ENCODE measurements around the gene ADAT2. TPM values are rescaled to one million over a fixed set of nuclear protein-coding genes. Genes with fewer than 3 reads are reported as not detected.

ADAT2 gene
- total and polyA plus RNA-seq, 2 of the 13 experiments (the other 11 are each of a cell fraction or from before 2014, with no cell fraction given): 10.5 to 18.3 TPM

DNA sequence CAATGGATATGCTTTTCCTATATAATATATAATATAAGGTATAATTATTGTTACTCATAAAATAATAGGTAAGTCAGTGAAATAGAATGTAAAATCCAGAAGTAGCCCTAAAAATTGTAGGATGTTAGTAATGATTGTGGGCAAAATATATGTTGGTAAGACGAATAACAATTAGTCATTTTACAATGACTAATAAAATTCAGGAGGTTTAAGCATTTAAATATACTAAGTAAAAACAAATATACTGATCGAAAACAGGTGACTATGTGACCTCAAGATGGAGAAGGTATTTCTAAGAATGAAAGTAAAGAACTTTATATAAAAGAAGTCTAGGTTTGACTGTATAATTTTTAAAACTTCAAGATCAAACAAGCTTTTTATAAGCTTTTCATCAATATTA lies 32.1 kb upstream of the ADAT2 start:
- no peaks in the 10 kb centered on the region for H4K20me1 ChIP-seq (ENCODE audit: insufficient read depth, low read length)
- FAIRE-seq: no peak
- no peaks in the 10 kb centered on the region for H3K4me1 ChIP-seq (ENCODE audit: insufficient read depth, low read length)
- no peaks in the 10 kb centered on the region for H3K79me2 ChIP-seq (ENCODE audit: insufficient read depth, low read length)
- TF ChIP-seq ZKSCAN5 (CRISPR knock-in tag; IDR thresholded peaks at IDR 0.05): no peak
- no peak for TF ChIP-seq NCOA2 (CRISPR knock-in tag; IDR thresholded peaks at IDR 0.05)
- TF ChIP-seq ZNF652 (CRISPR knock-in tag; IDR thresholded peaks at IDR 0.05; ENCODE audit: borderline replicate concordance, low read depth): no peak
- no peak for TF ChIP-seq ZNF225 (CRISPR knock-in tag; IDR thresholded peaks at IDR 0.05)
- ChIA-PET POLR2A (no interaction called here), CTCF (ENCODE audit: low intra/inter-chr PET ratio, low total read pairs) (no interaction called here)
- DNase-seq (ENCODE audit: low spot score): no peak
- no peak overlapping the region for H3K27ac ChIP-seq (ENCODE audit: extremely low read length, insufficient read depth, low read length)
- no peak for ATAC-seq
- no peaks in the 10 kb centered on the region for H3K27me3 ChIP-seq (ENCODE audit: control insufficient read depth in 1 of 2, insufficient read depth in 2 of 2, low read length in 2 of 2)
- H3K4me3 ChIP-seq (replicated peaks in 1 of 3; ENCODE audit: insufficient read depth in 1 of 3, low read depth in 2 of 3, low read length in 3 of 3): no peak overlapping the region
- intact Hi-C loops (cut with micrococcal nuclease; ENCODE audit: unreplicated experiment): no loop called here
- 95% methylated on average over 2 of the region's 2 CpGs for WGBS (ENCODE audit: low lambda C conversion rate)
- H2AFZ ChIP-seq (ENCODE audit: low read length): no peak overlapping the region
- H3K9me3 ChIP-seq (ENCODE audit: low read length): no peaks in the 10 kb centered on the region
- no peak overlapping the region for H3K9ac ChIP-seq (ENCODE audit: insufficient read depth, low read depth, low read length)
- peaks cover 0 to 1% of the 10 kb centered on the region in 2 experiments; a peak in 2 of 5 replicates for H3K36me3 ChIP-seq (replicated peaks in 1 of 2; ENCODE audit: control insufficient read depth in 1 of 2, insufficient read depth in 2 of 2, low read length in 2 of 2)
- no TSS peak for BruUV-seq (replicated peaks)
- in situ Hi-C loops (cut with HindIII; ENCODE audit: extremely low pct_ligation_motif_present, low pct_unique_long_range_greater_than_20kb): no loop called here
- no peak overlapping the region for H3K4me2 ChIP-seq (ENCODE audit: low read depth, low read length)

DNA sequence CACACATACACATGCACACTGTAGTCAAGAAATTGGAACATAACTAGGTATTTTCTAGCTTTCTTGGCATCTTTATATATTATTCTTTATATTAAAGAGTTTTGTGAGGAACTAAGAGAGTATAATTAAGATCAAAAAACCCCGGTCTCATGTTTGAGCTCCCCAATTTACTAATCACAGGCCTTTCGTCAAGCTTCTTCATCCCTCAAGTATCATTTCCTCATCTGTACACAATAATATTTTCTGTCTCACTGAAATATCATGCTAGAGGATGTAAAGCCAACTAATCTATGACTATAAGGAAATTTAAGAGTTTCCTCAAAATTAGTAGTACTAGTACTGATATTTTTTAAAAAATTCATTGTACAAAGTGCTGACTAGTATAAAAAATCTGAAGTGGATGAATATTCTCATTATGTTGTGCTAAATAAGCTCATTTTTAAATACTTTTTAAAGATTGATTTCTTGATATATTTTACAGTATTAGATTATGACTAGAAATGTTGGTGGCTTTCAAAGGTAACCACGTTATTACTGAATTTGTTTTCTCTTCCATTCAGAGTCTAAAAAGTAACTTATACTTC lies 28.1 kb upstream of the ADAT2 start:
- Histone ChIP-seq H3K4me1 (ENCODE audit: insufficient read depth, low read length) (no peaks in the 10 kb centered on the region), H3K36me3 (replicated peaks in 1 of 2; ENCODE audit: control insufficient read depth in 1 of 2, insufficient read depth in 2 of 2, low read length in 2 of 2) (peaks cover 4 to 12% of the 10 kb centered on the region in 2 experiments; a peak in 4 of 5 replicates), H3K9me3 (ENCODE audit: low read length) (no peaks in the 10 kb centered on the region), H3K9ac (ENCODE audit: insufficient read depth, low read depth, low read length) (no peak overlapping the region), H3K4me3 (replicated peaks in 1 of 3; ENCODE audit: insufficient read depth in 1 of 3, low read depth in 2 of 3, low read length in 3 of 3) (no peak overlapping the region), H3K79me2 (ENCODE audit: insufficient read depth, low read length) (no peaks in the 10 kb centered on the region), H3K4me2 (ENCODE audit: low read depth, low read length) (no peak overlapping the region), H3K27ac (ENCODE audit: extremely low read length, insufficient read depth, low read length) (no peak overlapping the region), H4K20me1 (ENCODE audit: insufficient read depth, low read length) (no peaks in the 10 kb centered on the region), H3K27me3 (ENCODE audit: control insufficient read depth in 1 of 2, insufficient read depth in 2 of 2, low read length in 2 of 2) (no peaks in the 10 kb centered on the region), H2AFZ (ENCODE audit: low read length) (no peak overlapping the region)
- no peak for DNase-seq (ENCODE audit: low spot score)
- WGBS (ENCODE audit: low lambda C conversion rate): 95% methylated on average over 3 of the region's 3 CpGs
- TF ChIP-seq, protein P1, sequence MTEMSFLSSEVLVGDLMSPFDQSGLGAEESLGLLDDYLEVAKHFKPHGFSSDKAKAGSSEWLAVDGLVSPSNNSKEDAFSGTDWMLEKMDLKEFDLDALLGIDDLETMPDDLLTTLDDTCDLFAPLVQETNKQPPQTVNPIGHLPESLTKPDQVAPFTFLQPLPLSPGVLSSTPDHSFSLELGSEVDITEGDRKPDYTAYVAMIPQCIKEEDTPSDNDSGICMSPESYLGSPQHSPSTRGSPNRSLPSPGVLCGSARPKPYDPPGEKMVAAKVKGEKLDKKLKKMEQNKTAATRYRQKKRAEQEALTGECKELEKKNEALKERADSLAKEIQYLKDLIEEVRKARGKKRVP (CRISPR knock-in tag; IDR thresholded peaks at IDR 0.05): no peak
- TF ChIP-seq MAFK (conservative IDR thresholded peaks at IDR 0.05 in 1 of 2, IDR thresholded peaks at IDR 0.05 in 1 of 2; ENCODE audit: low read length in 2 of 2) (peak; percentile 86 to 94), BCL6 (CRISPR knock-in tag; IDR thresholded peaks at IDR 0.05) (no peak), ZNF207 (IDR thresholded peaks at IDR 0.05; ENCODE audit: borderline replicate concordance) (no peak), MAFF (IDR thresholded peaks at IDR 0.05; ENCODE audit: low read depth, low read length) (peak; percentile 88)
- TF ChIP-seq, protein P2, sequence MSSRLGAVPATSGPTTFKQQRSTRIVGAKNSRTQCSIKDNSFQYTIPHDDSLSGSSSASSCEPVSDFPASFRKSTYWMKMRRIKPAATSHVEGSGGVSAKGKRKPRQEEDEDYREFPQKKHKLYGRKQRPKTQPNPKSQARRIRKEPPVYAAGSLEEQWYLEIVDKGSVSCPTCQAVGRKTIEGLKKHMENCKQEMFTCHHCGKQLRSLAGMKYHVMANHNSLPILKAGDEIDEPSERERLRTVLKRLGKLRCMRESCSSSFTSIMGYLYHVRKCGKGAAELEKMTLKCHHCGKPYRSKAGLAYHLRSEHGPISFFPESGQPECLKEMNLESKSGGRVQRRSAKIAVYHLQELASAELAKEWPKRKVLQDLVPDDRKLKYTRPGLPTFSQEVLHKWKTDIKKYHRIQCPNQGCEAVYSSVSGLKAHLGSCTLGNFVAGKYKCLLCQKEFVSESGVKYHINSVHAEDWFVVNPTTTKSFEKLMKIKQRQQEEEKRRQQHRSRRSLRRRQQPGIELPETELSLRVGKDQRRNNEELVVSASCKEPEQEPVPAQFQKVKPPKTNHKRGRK (CRISPR knock-in tag; IDR thresholded peaks at IDR 0.05): no peak
- TF ChIP-seq, protein P3, sequence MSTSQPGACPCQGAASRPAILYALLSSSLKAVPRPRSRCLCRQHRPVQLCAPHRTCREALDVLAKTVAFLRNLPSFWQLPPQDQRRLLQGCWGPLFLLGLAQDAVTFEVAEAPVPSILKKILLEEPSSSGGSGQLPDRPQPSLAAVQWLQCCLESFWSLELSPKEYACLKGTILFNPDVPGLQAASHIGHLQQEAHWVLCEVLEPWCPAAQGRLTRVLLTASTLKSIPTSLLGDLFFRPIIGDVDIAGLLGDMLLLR (CRISPR knock-in tag; IDR thresholded peaks at IDR 0.05): no peak
- TF ChIP-seq, protein P4, sequence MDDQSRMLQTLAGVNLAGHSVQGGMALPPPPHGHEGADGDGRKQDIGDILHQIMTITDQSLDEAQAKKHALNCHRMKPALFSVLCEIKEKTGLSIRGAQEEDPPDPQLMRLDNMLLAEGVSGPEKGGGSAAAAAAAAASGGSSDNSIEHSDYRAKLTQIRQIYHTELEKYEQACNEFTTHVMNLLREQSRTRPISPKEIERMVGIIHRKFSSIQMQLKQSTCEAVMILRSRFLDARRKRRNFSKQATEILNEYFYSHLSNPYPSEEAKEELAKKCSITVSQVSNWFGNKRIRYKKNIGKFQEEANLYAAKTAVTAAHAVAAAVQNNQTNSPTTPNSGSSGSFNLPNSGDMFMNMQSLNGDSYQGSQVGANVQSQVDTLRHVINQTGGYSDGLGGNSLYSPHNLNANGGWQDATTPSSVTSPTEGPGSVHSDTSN (CRISPR knock-in tag; IDR thresholded peaks at IDR 0.05; ENCODE audit: borderline replicate concordance): no peak
- TF ChIP-seq, protein P5, sequence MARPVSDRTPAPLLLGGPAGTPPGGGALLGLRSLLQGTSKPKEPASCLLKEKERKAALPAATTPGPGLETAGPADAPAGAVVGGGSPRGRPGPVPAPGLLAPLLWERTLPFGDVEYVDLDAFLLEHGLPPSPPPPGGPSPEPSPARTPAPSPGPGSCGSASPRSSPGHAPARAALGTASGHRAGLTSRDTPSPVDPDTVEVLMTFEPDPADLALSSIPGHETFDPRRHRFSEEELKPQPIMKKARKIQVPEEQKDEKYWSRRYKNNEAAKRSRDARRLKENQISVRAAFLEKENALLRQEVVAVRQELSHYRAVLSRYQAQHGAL (CRISPR knock-in tag; IDR thresholded peaks at IDR 0.05; ENCODE audit: not compliant biosample characterization): no peak
- CTCF ChIA-PET (ENCODE audit: low intra/inter-chr PET ratio, low total read pairs): no interaction called here
- FAIRE-seq: no peak
- no peak for ATAC-seq
- intact Hi-C loops (cut with micrococcal nuclease; ENCODE audit: unreplicated experiment) (no loop called here), in situ Hi-C loops (cut with HindIII; ENCODE audit: extremely low pct_ligation_motif_present, low pct_unique_long_range_greater_than_20kb) (no loop called here)
- no TSS peak for BruUV-seq (replicated peaks)
- POLR2A ChIA-PET: no interaction called here
